Measurements from ENCODE around the gene ROR2.
"Not testable (repeated sequence)": the region's sequence is repeated elsewhere in the genome, so short reads cannot be mapped to it uniquely, and the experiment has no call there.

The ROR2 gene

DNA sequence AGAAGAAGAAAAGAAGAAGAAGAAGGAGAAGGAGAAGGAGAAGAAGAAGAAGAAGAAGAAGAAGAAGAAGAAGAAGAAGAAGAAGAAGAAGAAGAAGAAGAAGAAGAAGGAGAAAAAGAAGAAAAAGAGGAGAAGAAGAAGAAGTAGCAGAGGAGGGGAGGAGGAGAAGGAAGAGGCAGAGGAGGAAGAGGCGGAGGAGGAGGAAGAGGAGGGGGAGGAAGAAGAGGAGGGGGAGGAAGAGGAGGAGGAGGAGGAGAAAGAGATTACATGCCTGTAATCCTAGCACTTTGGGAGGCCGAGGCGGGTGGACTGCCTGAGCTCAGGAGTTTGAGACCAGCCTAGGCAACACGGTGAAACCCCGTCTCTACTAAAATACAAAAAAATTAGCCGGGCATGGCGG lies 315.2 kb downstream of the ROR2 start:
- DNase-seq (ENCODE audit: low read depth) = not testable (repeated sequence)

DNA sequence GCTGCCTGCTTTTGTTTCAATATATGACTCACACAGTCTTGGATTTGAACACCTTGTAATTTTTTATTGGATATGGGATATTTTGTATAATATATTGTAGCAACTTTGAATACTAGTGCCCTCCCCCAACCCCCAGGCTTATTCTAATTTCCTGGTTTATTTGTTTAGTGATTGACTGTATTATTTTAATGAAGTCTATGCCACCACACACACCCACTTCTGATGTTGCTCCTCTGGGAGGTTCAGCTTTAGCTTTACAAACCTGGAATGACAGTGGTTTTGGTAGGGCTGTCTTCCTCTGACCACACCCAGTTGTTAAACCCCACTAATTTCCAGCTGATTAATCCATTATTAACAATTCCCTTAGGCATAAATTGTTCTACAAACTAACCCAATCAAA lies 320.3 kb downstream of the ROR2 start:
- no peak for DNase-seq (ENCODE audit: low read depth)

GRCh38 chr9:91628892-91629291 lies 321.1 kb downstream of the ROR2 start:
- no peak for DNase-seq (ENCODE audit: low read depth)

GRCh38 chr9:91625331-91625730 lies 324.7 kb downstream of the ROR2 start:
- no peak for DNase-seq (ENCODE audit: low read depth)

- DNase-seq (ENCODE audit: low read depth) = no peak
Measured at GRCh38 chr9:91623004-91623403, 327.0 kb downstream of the ROR2 start.

- DNase-seq (ENCODE audit: low read depth) = not testable (repeated sequence)
Measured at GRCh38 chr9:91622121-91622520, 327.9 kb downstream of the ROR2 start.

- not testable (repeated sequence) for DNase-seq (ENCODE audit: low read depth)
Measured at GRCh38 chr9:91614044-91614443, 336.0 kb downstream of the ROR2 start.

DNA sequence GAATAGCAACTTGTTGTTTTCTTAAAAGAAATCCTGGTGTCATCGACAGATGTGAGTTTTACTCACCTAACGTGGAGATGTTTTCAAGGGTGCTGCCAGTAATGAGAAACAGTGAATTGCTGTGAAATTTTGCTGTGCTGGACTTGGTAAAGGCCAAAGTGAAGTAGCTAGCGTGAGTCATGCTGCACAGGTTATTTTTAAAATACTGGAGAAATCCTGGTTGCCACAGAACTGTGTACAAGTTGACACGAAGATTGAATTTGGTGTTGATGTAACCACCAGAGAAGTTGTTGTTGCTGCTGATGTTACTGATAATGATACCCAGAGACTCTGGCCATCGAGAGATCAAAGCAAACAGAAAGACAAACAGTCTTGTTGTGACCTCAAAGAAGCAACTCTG lies 338.4 kb downstream of the ROR2 start:
- no peak for DNase-seq (ENCODE audit: low read depth)

- DNase-seq (ENCODE audit: low read depth) = no peak
Measured at GRCh38 chr9:91606255-91606995, 343.6 kb downstream of the ROR2 start.

DNA sequence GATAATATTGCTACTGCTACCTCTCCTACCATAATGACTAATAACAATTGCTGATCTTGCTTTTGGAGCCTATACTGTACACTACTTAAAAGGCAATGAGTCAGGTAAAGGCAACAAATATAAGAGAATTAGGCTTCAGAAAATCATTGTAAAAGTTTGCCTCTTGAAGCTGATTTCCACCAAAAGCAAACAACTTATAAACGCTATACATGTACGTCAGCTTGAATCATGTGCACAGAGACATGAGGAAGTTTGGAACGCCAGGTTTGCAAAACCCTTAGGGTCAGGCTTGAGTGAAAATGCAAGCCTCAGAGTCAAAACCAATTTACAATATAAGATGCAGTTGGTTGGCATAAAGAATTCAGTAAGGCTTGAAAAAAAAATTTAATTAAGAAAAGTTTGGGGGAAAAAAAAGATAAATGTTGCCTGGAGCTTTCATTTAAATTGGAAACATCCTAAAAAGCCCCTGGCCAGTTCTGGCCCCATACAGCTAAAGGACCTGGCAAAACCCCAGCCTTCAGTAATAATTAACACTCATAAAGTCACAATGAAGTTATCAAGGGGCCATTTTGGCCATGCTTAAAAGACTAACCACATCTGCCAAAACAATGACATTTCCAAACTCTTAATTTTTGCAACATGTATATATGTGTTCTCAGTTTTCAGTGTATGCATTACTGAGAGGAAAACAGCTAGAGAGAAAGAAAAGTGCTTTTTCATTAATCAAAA lies 345.4 kb downstream of the ROR2 start:
- no peak for DNase-seq (ENCODE audit: low read depth)

DNA sequence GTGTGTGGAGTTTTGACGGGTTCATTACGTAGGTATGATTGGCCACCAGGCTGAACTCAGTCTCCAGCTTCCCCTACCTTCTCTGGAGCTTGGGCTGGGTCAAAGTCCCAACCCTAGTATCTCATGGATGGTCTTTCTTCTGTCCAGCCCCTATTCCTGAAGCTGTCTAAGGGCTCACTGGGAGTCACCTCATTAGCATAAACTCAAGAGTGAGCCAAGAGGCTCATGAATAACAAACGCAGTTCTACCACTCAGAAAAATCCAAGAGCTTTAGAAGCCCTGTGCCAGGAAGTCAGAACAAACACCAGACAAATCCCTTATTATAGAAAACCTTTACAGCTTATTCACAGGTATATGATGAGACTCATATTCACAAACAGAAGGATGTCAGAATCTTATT lies 346.1 kb downstream of the ROR2 start:
- DNase-seq (ENCODE audit: low read depth) = no peak

- no peak for DNase-seq (ENCODE audit: low read depth)
Measured at GRCh38 chr9:91599564-91599963, 350.5 kb downstream of the ROR2 start.

- no peak for DNase-seq (ENCODE audit: low read depth)
Measured at GRCh38 chr9:91591627-91592026, 358.4 kb downstream of the ROR2 start.

DNA sequence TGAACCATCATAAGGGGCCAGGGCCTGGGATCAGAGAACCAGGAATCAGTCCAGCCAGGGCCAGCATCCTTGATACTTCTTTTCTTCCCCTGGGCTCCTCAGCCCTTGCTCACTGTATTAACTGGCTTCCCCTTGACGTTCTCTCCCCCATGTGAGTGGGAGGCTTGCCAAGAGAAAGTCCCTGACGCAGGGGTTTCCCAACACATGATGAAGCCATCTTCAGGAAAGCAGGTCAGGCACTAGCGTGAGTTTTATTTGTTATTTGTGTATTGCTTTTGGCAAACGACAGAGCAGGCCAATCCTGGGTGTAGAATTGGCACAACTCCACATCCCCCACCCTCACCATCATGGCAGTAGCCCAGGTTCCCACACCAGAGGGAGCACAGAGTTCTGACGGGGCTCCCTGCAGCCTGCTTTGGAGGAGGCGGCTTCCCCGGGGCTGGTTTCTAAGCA lies 360.9 kb downstream of the ROR2 start:
- DNase-seq (ENCODE audit: low read depth) = peak; percentile 58

GRCh38 chr9:91586282-91586681 lies 363.7 kb downstream of the ROR2 start:
- no peak for DNase-seq (ENCODE audit: low read depth)

- DNase-seq (ENCODE audit: low read depth) = no peak
Measured at GRCh38 chr9:91583966-91584365, 366.1 kb downstream of the ROR2 start.

GRCh38 chr9:91583161-91583875 lies 366.7 kb downstream of the ROR2 start:
- DNase-seq (ENCODE audit: low read depth) = no peak

- no peak for DNase-seq (ENCODE audit: low read depth)
Measured at GRCh38 chr9:91582181-91582580, 367.8 kb downstream of the ROR2 start.

DNA sequence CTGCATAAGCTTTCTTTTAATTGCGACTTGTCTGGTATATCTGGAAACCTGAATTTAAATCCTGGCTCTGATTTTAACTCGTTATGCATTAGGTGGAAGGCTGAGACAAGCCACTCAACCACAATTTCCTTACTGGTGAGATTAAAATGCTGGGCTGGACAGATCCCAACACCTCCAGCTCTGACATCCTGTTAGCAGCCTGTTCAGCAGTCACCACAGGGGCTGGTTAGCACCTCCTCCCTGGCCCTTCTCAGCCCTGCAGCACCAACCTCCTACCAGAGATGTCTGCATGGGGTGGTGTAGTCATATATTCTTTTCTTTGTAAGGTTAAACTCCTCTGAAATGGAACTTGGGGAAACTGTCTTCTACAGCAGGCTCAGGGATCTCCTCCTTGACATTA lies 369.9 kb downstream of the ROR2 start:
- no peak for DNase-seq (ENCODE audit: low read depth)

DNA sequence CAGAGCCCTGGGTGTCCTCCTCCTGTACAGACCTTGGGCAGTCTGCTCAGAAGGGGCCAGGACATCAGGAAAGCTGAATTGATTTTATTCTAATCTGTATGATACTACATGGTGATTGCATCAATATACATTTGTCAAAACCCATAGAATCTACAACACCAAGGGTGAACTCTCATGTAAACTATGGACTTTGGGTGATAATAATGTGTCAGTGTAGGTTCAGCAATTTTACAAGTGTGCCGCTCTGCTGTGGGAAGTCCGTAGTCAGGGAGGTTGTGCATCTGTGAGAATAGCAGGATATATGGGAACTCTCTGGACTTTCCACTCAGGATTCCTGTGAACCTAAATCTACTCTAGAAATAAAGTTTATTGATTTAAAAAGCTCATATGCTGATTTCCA lies 371.1 kb downstream of the ROR2 start:
- no peak for DNase-seq (ENCODE audit: low read depth)

DNA sequence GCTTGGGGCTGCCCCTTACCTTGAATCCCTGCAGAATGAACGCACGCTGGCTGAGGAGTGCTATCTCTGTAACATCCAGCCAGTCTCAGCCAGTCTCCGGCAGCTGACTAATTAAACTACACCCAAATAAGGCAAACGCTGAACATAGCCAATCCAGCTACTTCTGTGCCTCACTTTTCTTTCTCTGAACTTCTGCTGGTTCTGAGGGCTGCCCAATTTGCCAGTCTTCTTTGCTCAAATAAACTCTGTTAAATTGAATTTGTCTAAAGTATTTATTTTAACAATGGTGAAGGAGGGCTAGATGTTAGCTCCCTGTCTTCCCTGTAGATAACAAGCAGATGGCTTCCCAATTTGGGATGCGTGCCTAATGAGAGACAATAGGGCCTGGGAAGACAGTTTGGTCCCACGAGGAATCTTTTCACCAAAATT lies 372.4 kb downstream of the ROR2 start:
- no peak for DNase-seq (ENCODE audit: low read depth)

GRCh38 chr9:91572811-91573210 lies 377.2 kb downstream of the ROR2 start:
- no peak for DNase-seq (ENCODE audit: low read depth)

DNA sequence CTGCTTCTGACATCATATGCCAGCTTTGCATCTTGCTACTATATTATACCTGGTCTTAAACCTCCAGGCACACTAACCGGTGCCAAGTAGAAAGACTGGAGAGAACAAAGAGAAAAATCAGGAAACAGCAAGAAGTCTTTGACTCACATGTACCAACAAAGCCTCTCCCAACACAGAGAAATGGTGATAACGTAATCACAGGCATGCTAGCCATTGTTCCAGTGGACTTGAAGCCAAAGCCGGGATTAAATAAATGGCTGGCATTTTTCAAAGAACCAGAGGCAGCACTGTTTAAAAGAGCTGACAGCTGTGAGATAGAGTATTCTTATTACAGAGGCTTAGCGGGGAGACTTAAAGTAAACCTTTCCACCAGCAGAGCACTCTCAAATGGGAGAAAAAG lies 378.0 kb downstream of the ROR2 start:
- no peak for DNase-seq (ENCODE audit: low read depth)
